Measurements from ENCODE around the gene PSMB3. TPM values are rescaled to one million over a fixed set of nuclear protein-coding genes. Genes with fewer than 3 reads are reported as not detected.

The PSMB3 gene
- polyA plus RNA-seq, 1 experiment = 234 TPM

- Histone ChIP-seq H3K4me3 (ENCODE audit: low read depth, low read length) (peak within 1 kb of the TSS; percentile 92), H3K9me3 (ENCODE audit: control insufficient read depth, insufficient read depth, low read length) (no peaks in the 10 kb centered on the region), H3K27me3 (ENCODE audit: control insufficient read depth, insufficient read depth, low read length) (no peaks in the 10 kb centered on the region), H3K27ac (ENCODE audit: low read depth, low read length) (peak within 1 kb of the TSS; percentile 90)
- ChIA-PET POLR2A (interaction anchor here (0.5 to 1.4 kb wide), 3 partner anchors 9 to 73 kb away, joined by 3 to 7 read pairs (median 5); partner anchors contain the start of gene LASP1), CTCF (no interaction called here)
- peak; percentile 97 for DNase-seq (ENCODE audit: low read depth, low spot score)
- TF ChIP-seq, protein P1, sequence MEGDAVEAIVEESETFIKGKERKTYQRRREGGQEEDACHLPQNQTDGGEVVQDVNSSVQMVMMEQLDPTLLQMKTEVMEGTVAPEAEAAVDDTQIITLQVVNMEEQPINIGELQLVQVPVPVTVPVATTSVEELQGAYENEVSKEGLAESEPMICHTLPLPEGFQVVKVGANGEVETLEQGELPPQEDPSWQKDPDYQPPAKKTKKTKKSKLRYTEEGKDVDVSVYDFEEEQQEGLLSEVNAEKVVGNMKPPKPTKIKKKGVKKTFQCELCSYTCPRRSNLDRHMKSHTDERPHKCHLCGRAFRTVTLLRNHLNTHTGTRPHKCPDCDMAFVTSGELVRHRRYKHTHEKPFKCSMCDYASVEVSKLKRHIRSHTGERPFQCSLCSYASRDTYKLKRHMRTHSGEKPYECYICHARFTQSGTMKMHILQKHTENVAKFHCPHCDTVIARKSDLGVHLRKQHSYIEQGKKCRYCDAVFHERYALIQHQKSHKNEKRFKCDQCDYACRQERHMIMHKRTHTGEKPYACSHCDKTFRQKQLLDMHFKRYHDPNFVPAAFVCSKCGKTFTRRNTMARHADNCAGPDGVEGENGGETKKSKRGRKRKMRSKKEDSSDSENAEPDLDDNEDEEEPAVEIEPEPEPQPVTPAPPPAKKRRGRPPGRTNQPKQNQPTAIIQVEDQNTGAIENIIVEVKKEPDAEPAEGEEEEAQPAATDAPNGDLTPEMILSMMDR (IDR thresholded peaks at IDR 0.05; ENCODE audit: low read depth, low read length) = no peak
These were observed 47.1 kb downstream of the PSMB3 start, which contains the start of gene PIP4K2B for GRCh38 chr17:38799501-38800236. TSS of gene PIP4K2B (minus strand) at chr17:38799556. CDS start at chr17:38799424, 132 bp downstream.

GRCh38 chr17:38800237-38800760 is 47.8 kb downstream of the PSMB3 start:
- POLR2A ChIA-PET = interaction anchor here (0.5 to 0.7 kb wide), 2 partner anchors 8 to 572 kb away, joined by 3 read pairs; no protein-coding TSS in a partner anchor
- Histone ChIP-seq H3K27ac (ENCODE audit: low read depth, low read length) (peak overlapping the region; percentile 90), H3K27me3 (ENCODE audit: control insufficient read depth, insufficient read depth, low read length) (no peaks in the 10 kb centered on the region), H3K4me3 (ENCODE audit: low read depth, low read length) (peak overlapping the region; percentile 70), H3K9me3 (ENCODE audit: control insufficient read depth, insufficient read depth, low read length) (no peaks in the 10 kb centered on the region)
- DNase-seq (ENCODE audit: low read depth, low spot score) = no peak
- TF ChIP-seq, protein P1 (IDR thresholded peaks at IDR 0.05; ENCODE audit: low read depth, low read length) = no peak
- CTCF ChIA-PET = no interaction called here

GRCh38 chr17:38809828-38810227 is 57.3 kb downstream of the PSMB3 start:
- Histone ChIP-seq H3K27me3 (ENCODE audit: control insufficient read depth, insufficient read depth, low read length) (no peaks in the 10 kb centered on the region), H3K27ac (ENCODE audit: low read depth, low read length) (no peak overlapping the region), H3K4me3 (ENCODE audit: low read depth, low read length) (no peak overlapping the region), H3K9me3 (ENCODE audit: control insufficient read depth, insufficient read depth, low read length) (no peaks in the 10 kb centered on the region)
- no peak for DNase-seq (ENCODE audit: low read depth, low spot score)
- ChIA-PET CTCF (no interaction called here), POLR2A (no interaction called here)
- TF ChIP-seq, protein P1 (IDR thresholded peaks at IDR 0.05; ENCODE audit: low read depth, low read length) = no peak

Small RNA genes within 50 kb of the gene (small RNA-seq; reads per million reads assigned to genes)
- gene MIR4726 (ENCODE audit: insufficient read length, low read depth) (not detected), gene RNA5SP440 (ENCODE audit: insufficient read length, low read depth) (not detected), gene RNU6-866P (ENCODE audit: insufficient read length, low read depth) (not detected)

Other genes starting within 250 kb of the PSMB3 start
- gene SRCIN1, start 146.8 kb upstream of the PSMB3 start, polyA plus RNA-seq (2011; rRNA removed) = not detected in 2 replicates
- gene EPOP, start 77.8 kb upstream of the PSMB3 start, polyA plus RNA-seq (2011; rRNA removed) = 0.16 and 0.17 TPM in 2 replicates
- gene MLLT6, start 47.5 kb upstream of the PSMB3 start, polyA plus RNA-seq (2011; rRNA removed) = 16.4 and 17.3 TPM in 2 replicates
- 6.5 and 9.8 TPM in 2 replicates for gene CISD3, start 22.4 kb upstream of the PSMB3 start, polyA plus RNA-seq (2011; rRNA removed)
- gene PCGF2, start 4.4 kb upstream of the PSMB3 start, polyA plus RNA-seq (2011; rRNA removed) = 13.5 and 18.0 TPM in 2 replicates
- gene PIP4K2B, start 46.8 kb downstream of the PSMB3 start, polyA plus RNA-seq (2011; rRNA removed) = 36.8 and 38.6 TPM in 2 replicates
- gene CWC25, start 72.6 kb downstream of the PSMB3 start, polyA plus RNA-seq (2011; rRNA removed) = 13.3 and 15.3 TPM in 2 replicates
- gene RPL23, start 101.0 kb downstream of the PSMB3 start, polyA plus RNA-seq (2011; rRNA removed) = 2,769 and 3,155 TPM in 2 replicates
- gene LASP1, start 117.3 kb downstream of the PSMB3 start, polyA plus RNA-seq (2011; rRNA removed) = 181 and 222 TPM in 2 replicates
- gene FBXO47, start 214.7 kb downstream of the PSMB3 start, polyA plus RNA-seq (2011; rRNA removed) = not detected in 2 replicates